GOT3 (cell line): ENCODE results near the gene PKNOX2.

ENCODE experiments used
- DNase-seq: peaks from one replicate; lab custom pipeline; 2025; ENCODE audit warnings: mixed read lengths; lab: John Stamatoyannopoulos, UW

The PKNOX2 gene

GRCh38 chr11:125382822-125383221 lies 218.3 kb downstream of the PKNOX2 start:
- DNase-seq, result no peak

- DNase-seq, result no peak
Observed at GRCh38 chr11:125384825-125385224, 220.3 kb downstream of the PKNOX2 start.

- no peak for DNase-seq
Observed at GRCh38 chr11:125387901-125388300, 223.3 kb downstream of the PKNOX2 start.

- no peak for DNase-seq
Observed at GRCh38 chr11:125388611-125389010, 224.1 kb downstream of the PKNOX2 start.

- no peak for DNase-seq
Observed at GRCh38 chr11:125389339-125390166, 225.0 kb downstream of the PKNOX2 start.

GRCh38 chr11:125390946-125391345 lies 226.4 kb downstream of the PKNOX2 start:
- DNase-seq, result no peak

- no peak for DNase-seq
Observed at GRCh38 chr11:125393331-125393730, 228.8 kb downstream of the PKNOX2 start.

- DNase-seq, result no peak
Observed at GRCh38 chr11:125394296-125394695, 229.7 kb downstream of the PKNOX2 start.

- no peak for DNase-seq
Observed at GRCh38 chr11:125397421-125397820, 232.9 kb downstream of the PKNOX2 start.

- DNase-seq, result no peak
Observed at GRCh38 chr11:125398475-125398874, 233.9 kb downstream of the PKNOX2 start.

- DNase-seq, result no peak
Observed at GRCh38 chr11:125398994-125399640, 234.6 kb downstream of the PKNOX2 start.

GRCh38 chr11:125399945-125400344 lies 235.4 kb downstream of the PKNOX2 start:
- DNase-seq, result no peak

GRCh38 chr11:125401235-125401634 lies 236.7 kb downstream of the PKNOX2 start:
- DNase-seq, result no peak

GRCh38 chr11:125401746-125402145 lies 237.2 kb downstream of the PKNOX2 start:
- no peak for DNase-seq

GRCh38 chr11:125402435-125402834 lies 237.9 kb downstream of the PKNOX2 start:
- no peak for DNase-seq

- no peak for DNase-seq
Observed at GRCh38 chr11:125404157-125404810, 239.7 kb downstream of the PKNOX2 start.

- DNase-seq, result no peak
Observed at GRCh38 chr11:125404811-125405790, 240.6 kb downstream of the PKNOX2 start.

GRCh38 chr11:125407046-125407445 lies 242.5 kb downstream of the PKNOX2 start:
- DNase-seq, result no peak

- DNase-seq, result no peak
Observed at GRCh38 chr11:125408311-125408711, 243.8 kb downstream of the PKNOX2 start.

- DNase-seq, result no peak
Observed at GRCh38 chr11:125410091-125410490, 245.5 kb downstream of the PKNOX2 start.

GRCh38 chr11:125412177-125412496 lies 247.6 kb downstream of the PKNOX2 start:
- no peak for DNase-seq

GRCh38 chr11:125412509-125412908 lies 248.0 kb downstream of the PKNOX2 start:
- no peak for DNase-seq
